ENCODE results near the gene TLE7. TPM values are rescaled to one million over a fixed set of nuclear protein-coding genes. Genes with fewer than 3 reads are reported as not detected.

TLE7 gene
- not detected for total RNA-seq

DNA sequence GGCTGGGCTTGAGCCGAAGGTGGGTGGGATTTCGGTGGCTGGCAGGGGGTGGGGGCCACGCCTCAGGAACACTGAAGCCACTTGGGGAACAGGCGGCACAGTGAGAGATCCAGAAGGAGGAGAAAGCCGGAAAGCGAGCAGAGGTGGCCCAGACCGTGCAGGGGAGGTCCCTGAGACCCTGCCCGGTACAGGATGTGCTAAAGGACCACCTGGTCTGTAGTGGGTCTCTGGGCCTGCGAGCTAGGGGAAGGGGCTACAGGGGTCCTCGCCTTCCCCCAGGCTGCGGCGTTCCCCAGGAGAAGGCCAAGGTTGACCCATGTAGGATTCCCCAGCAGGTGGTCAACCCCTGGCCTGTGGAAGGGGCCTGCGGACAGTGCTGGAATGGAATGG lies at the start of gene TLE7:
Gene TLE7 (minus strand): TSS at position 4 of the 390 bp plus-strand sequence. CDS start 8,730 bp downstream, outside the sequence.
- 87 to 90% methylated on average over 13 of the region's 13 CpGs for WGBS, 2 donors
- intact Hi-C loops (cut with DNase I; ENCODE audit: low total_unique reads), result no loop called here
- no peak for TF ChIP-seq POLR2A (IDR thresholded peaks at IDR 0.05)
- TF ChIP-seq, protein P1, sequence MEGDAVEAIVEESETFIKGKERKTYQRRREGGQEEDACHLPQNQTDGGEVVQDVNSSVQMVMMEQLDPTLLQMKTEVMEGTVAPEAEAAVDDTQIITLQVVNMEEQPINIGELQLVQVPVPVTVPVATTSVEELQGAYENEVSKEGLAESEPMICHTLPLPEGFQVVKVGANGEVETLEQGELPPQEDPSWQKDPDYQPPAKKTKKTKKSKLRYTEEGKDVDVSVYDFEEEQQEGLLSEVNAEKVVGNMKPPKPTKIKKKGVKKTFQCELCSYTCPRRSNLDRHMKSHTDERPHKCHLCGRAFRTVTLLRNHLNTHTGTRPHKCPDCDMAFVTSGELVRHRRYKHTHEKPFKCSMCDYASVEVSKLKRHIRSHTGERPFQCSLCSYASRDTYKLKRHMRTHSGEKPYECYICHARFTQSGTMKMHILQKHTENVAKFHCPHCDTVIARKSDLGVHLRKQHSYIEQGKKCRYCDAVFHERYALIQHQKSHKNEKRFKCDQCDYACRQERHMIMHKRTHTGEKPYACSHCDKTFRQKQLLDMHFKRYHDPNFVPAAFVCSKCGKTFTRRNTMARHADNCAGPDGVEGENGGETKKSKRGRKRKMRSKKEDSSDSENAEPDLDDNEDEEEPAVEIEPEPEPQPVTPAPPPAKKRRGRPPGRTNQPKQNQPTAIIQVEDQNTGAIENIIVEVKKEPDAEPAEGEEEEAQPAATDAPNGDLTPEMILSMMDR (IDR thresholded peaks at IDR 0.05), result no peak
- H3K4me3 ChIP-seq (ENCODE audit: low read depth, poor library complexity, severe bottlenecking), result no peak within 1 kb of the TSS
- no peak for DNase-seq (ENCODE audit: low spot score in 2 of 2)

DNA sequence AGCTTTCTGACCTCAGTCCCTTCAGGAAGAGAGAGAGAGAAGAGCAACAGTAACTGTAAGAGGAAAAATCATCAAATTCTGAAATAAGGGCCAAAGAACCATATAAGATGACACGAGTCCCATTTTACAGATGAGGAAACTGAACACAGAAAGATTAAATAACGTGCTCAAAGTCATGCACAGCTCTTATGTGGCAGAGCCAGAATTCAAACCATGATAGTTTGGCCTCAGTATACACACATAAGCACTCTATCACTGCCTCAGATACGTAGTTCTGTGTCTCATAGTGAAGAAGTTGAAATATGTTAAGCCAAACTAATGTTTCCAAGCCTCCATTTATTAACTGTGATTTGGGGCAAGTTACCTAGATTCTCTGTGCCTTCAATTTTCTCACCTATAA lies 49.2 kb upstream of the TLE7 start:
- intact Hi-C loops (cut with DNase I; ENCODE audit: low total_unique reads), result no loop called here
- WGBS, 2 donors, result 55 to 63% methylated on average over 3 of the region's 3 CpGs
- no peak for DNase-seq (ENCODE audit: low spot score in 2 of 2)
- no peak for TF ChIP-seq POLR2A (IDR thresholded peaks at IDR 0.05)
- H3K4me3 ChIP-seq (ENCODE audit: low read depth, poor library complexity, severe bottlenecking), result no peak overlapping the region

DNA sequence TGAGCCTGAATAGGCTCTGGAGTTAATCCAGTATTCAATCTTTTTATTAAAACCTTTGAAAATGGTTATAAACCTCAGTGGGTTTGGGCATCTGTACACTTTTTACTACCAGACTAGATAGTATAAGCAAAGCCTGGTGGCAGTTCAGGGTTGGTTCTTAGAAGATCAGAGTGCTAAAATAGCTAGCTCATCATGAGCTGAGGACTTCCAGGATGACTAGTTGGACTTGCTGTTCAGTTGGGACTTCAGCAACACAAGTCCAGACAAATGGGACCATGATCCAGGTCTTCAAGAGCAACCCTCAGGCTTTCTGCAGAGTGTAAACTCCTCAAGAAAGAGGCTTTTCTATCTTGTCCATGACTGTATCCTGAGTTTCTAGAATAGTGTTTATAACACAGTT lies 48.5 kb upstream of the TLE7 start:
- no peak overlapping the region for H3K4me3 ChIP-seq (ENCODE audit: low read depth, poor library complexity, severe bottlenecking)
- no peak for DNase-seq (ENCODE audit: low spot score in 2 of 2)
- intact Hi-C loops (cut with DNase I; ENCODE audit: low total_unique reads), result no loop called here
- TF ChIP-seq POLR2A (IDR thresholded peaks at IDR 0.05), result no peak
- TF ChIP-seq, protein P1 (IDR thresholded peaks at IDR 0.05), result no peak

DNA sequence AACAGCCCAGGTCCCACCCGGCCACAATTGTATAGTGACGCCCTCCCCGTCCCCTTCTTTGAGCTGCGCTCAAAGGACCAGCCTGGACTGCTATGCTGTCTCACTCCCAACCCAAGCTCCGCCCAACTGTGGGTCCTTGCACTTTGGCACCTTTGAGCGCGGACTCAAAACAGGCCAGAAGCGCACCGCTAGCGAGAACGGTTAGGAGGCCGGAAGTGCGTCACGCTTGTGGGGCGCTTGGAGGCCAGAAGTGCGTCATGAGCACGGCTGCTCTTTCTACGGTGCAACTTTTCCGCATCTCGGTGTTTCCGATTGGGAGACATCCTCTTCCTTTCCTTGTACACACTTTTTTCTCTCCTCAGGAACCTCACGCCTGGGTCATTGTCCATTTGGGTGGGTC lies 47.3 kb upstream of the TLE7 start, which contains the start of gene ZNF19:
Gene ZNF19 (minus strand): TSS at position 203 of the 400 bp plus-strand sequence. CDS start 7,210 bp downstream, outside the sequence.
- DNase-seq (ENCODE audit: low spot score in 2 of 2), result no peak
- intact Hi-C loops (cut with DNase I; ENCODE audit: low total_unique reads), result no loop called here
- no peak for TF ChIP-seq POLR2A (IDR thresholded peaks at IDR 0.05)
- WGBS, 2 donors, result 85 to 90% methylated on average over 22 of the region's 22 CpGs
- no peak within 1 kb of the TSS for H3K4me3 ChIP-seq (ENCODE audit: low read depth, poor library complexity, severe bottlenecking)

DNA sequence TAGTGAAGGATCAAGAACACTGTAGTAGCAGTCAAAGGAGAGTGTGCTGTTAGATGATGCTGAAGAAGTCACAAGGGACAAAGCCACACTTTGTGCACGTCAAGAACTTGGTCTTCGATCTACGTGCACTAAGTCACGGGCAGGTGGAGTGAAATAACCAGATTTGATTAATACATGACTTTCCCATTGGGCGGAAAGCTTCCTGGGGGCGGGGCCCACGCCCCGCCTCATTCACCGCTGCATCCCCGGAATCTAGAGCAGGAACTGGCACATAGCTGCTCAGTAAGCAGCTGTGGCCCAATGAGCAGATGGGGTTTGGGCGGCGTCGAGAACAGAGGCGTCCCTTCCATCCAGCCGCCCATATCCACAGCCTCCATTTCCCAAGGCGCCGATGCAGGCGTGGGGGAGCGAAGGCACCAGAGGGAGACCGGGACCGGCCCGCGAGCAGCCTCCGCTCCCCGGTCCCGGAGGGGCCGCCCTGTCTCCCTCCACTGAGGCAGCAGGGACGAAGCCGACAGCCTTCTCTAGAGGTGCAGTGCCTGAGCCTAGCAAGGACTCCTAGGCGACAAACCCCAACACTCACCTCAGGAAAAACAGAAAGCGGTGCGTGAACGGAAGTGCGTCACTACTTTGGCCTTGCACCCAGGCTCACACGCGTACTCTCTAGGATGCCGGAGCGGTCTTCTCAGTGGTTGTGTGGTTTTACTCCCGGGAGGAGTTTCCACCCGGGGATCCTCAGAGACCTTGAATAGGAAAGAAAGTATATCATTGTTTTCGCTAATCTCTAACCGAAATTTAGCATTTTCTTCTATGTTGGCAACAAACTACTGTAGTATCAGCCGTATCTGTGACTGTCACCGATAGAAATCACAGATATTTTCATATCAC lies 42.4 kb upstream of the TLE7 start:
- TF ChIP-seq, protein P1 (IDR thresholded peaks at IDR 0.05), result no peak
- TF ChIP-seq POLR2A (IDR thresholded peaks at IDR 0.05), result no peak
- peak overlapping the region; percentile 95 for H3K4me3 ChIP-seq (ENCODE audit: low read depth, poor library complexity, severe bottlenecking)
- 0% methylated on average over 43 to 44 of the region's 44 CpGs for WGBS, 2 donors
- DNase-seq (ENCODE audit: low spot score in 2 of 2), result peak; percentile 88 to 96
- intact Hi-C loops (cut with DNase I; ENCODE audit: low total_unique reads), result no loop called here

DNA sequence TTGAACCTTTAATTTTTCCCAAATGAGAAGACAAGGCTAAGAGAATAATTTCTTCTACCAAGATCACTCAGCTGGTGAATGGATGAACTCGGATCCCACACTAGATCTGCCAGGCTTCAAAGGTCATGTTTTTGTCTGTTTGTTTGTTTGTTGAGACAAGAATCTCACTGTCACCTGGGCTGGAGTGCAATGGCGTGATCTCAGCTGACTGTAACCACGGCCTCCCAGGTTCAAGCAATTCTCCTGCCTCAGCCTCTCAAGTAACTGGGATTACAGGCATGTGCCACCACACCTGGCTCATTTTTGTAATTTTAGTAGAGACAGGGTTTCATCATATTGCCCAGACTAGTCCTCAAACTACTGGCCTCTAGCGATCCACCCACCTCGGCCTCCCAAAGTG lies 40.7 kb upstream of the TLE7 start:
- intact Hi-C loops (cut with DNase I; ENCODE audit: low total_unique reads), result no loop called here
- TF ChIP-seq, protein P1 (IDR thresholded peaks at IDR 0.05), result no peak
- TF ChIP-seq POLR2A (IDR thresholded peaks at IDR 0.05), result no peak

More for the DNA sequence above, 40.7 kb upstream of the TLE7 start:
- no peak overlapping the region for H3K4me3 ChIP-seq (ENCODE audit: low read depth, poor library complexity, severe bottlenecking)
- DNase-seq (ENCODE audit: low spot score in 2 of 2), result no peak
- WGBS, 2 donors, result 85 to 92% methylated on average over 5 of the region's 5 CpGs

Data from lower leg skin (tissue), 4 donors.